Measurements from ENCODE around the gene TSEN2. TPM values are rescaled to one million over a fixed set of nuclear protein-coding genes. Genes with fewer than 3 reads are reported as not detected.

TSEN2 gene
- total and polyA plus RNA-seq, 2 of the 4 experiments (the other 2 are of a cell fraction) = 9.5 to 14.2 TPM

DNA sequence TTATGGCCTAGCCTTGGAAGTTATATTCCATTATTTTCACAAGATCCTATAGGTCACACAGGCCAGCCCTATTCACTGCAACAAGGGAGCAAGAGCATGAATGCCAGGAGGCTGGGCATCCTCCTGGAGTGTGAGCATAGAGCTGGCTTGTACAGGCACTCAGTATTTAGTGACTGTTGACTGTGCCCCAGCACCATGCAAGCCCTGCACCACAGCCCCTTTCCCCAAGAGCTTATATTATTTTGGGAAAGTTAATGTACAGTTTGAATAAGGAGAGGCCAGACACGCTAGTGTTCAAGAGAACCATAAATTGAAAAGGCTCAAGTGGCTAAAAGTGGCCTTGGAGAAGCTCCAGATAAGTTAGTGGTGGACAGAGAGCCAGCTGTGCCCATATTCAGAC, 32.3 kb upstream of the TSEN2 start:
- H2BK120ac ChIP-seq (ENCODE audit: low read depth, low read length) = no peak overlapping the region

More for the DNA sequence above, 32.3 kb upstream of the TSEN2 start:
- no peak overlapping the region for H2BK5ac ChIP-seq (ENCODE audit: low read depth, low read length, poor library complexity, severe bottlenecking)
- no TSS peak for BruUV-seq (replicated peaks)
- H3K4ac ChIP-seq (ENCODE audit: low read depth, low read length) = no peak overlapping the region
- no peak overlapping the region for H2AK5ac ChIP-seq (ENCODE audit: low read depth, low read length)
- H3K79me1 ChIP-seq (ENCODE audit: low read depth in 1 of 2, low read length in 2 of 2) = no peaks in the 10 kb centered on the region
- in situ Hi-C loops (cut with MboI; ENCODE audit: low sequenced_read_pairs) (no loop called here), dilution Hi-C loops (cut with HindIII; ENCODE audit: low sequenced_read_pairs, unreplicated experiment) (no loop called here), intact Hi-C loops (cut with micrococcal nuclease) (no loop called here)
- no peak overlapping the region for H3K14ac ChIP-seq (replicated peaks; ENCODE audit: low read depth, low read length)
- ChIA-PET POLR2A (ENCODE audit: unreplicated experiment) (no interaction called here), CTCF (no interaction called here)
- H3K4me3 ChIP-seq (ENCODE audit: insufficient read depth, low read depth, low read length) = no peak overlapping the region
- H3K4me1 ChIP-seq (ENCODE audit: control insufficient read depth, insufficient read depth, low read length) = peaks cover 4% of the 10 kb centered on the region; the same call in 1 of the 2 replicates
- no peaks in the 10 kb centered on the region for H3K36me3 ChIP-seq (ENCODE audit: control insufficient read depth, insufficient read depth, low read length)
- no peak for ATAC-seq (ENCODE audit: low read depth)
- no peak overlapping the region for H3K23ac ChIP-seq (ENCODE audit: low read depth, low read length)
- H2AK9ac ChIP-seq (replicated peaks; ENCODE audit: low read depth, low read length, poor library complexity) = no peak overlapping the region
- no peak overlapping the region for H2BK20ac ChIP-seq (ENCODE audit: low read depth, low read length)
- H3K9me3 ChIP-seq (ENCODE audit: control insufficient read depth, insufficient read depth, low read length) = peaks cover 5% of the 10 kb centered on the region; the same call in 1 of the 2 replicates
- no peak overlapping the region for H4K5ac ChIP-seq (ENCODE audit: low read depth, low read length)
- no peak overlapping the region for H3K56ac ChIP-seq (ENCODE audit: extremely low read depth, insufficient read depth, low read length)
- 67% methylated on average over 1 of the region's 1 CpG; no CpG with 5 or more reads in 1 of the 2 experiments for WGBS, 2 experiments (ENCODE audit: extremely low coverage in 2 of 2, insufficient read length in 1 of 2)
- peaks cover 3% of the 10 kb centered on the region; the same call in 1 of the 2 replicates for H3K9me1 ChIP-seq (ENCODE audit: insufficient read depth, low read length)
- H3K27me3 ChIP-seq (ENCODE audit: control insufficient read depth, insufficient read depth, low read length) = peaks cover 5% of the 10 kb centered on the region; the same call in 1 of the 2 replicates
- H3K27ac ChIP-seq (ENCODE audit: insufficient read depth, low read length) = no peak overlapping the region
- H3K18ac ChIP-seq (ENCODE audit: low read depth, low read length) = no peak overlapping the region
- H3K4me2 ChIP-seq (ENCODE audit: low read depth, low read length) = no peak overlapping the region
- TF ChIP-seq MXI1 (IDR thresholded peaks at IDR 0.05; ENCODE audit: borderline replicate concordance, low read depth, low read length) (no peak), RFX5 (IDR thresholded peaks at IDR 0.05; ENCODE audit: low read depth, low read length) (no peak), SMC3 (IDR thresholded peaks at IDR 0.05; ENCODE audit: low read depth, low read length) (no peak), CEBPB (IDR thresholded peaks at IDR 0.05; ENCODE audit: low read depth, low read length) (no peak), RCOR1 (IDR thresholded peaks at IDR 0.05; ENCODE audit: insufficient replicate concordance, low read length) (no peak), MAFK (IDR thresholded peaks at IDR 0.05; ENCODE audit: low read depth, low read length) (no peak), MAZ (IDR thresholded peaks at IDR 0.05; ENCODE audit: borderline replicate concordance, low read depth, low read length) (no peak), BHLHE40 (IDR thresholded peaks at IDR 0.05; ENCODE audit: low read depth, low read length) (no peak), FOS (IDR thresholded peaks at IDR 0.05; ENCODE audit: low read depth, low read length) (no peak), NFE2L2 (IDR thresholded peaks at IDR 0.05; ENCODE audit: low read depth, low read length) (no peak), POLR2A (IDR thresholded peaks at IDR 0.05; ENCODE audit: low read depth, low read length) (no peak), CHD1 (IDR thresholded peaks at IDR 0.05; ENCODE audit: low read depth, low read length) (no peak), RAD21 (IDR thresholded peaks at IDR 0.05; ENCODE audit: low read length) (no peak)
- TF ChIP-seq, protein P1, sequence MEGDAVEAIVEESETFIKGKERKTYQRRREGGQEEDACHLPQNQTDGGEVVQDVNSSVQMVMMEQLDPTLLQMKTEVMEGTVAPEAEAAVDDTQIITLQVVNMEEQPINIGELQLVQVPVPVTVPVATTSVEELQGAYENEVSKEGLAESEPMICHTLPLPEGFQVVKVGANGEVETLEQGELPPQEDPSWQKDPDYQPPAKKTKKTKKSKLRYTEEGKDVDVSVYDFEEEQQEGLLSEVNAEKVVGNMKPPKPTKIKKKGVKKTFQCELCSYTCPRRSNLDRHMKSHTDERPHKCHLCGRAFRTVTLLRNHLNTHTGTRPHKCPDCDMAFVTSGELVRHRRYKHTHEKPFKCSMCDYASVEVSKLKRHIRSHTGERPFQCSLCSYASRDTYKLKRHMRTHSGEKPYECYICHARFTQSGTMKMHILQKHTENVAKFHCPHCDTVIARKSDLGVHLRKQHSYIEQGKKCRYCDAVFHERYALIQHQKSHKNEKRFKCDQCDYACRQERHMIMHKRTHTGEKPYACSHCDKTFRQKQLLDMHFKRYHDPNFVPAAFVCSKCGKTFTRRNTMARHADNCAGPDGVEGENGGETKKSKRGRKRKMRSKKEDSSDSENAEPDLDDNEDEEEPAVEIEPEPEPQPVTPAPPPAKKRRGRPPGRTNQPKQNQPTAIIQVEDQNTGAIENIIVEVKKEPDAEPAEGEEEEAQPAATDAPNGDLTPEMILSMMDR (conservative IDR thresholded peaks at IDR 0.05; ENCODE audit: low read depth, low read length) = no peak
- TF ChIP-seq, protein P2, sequence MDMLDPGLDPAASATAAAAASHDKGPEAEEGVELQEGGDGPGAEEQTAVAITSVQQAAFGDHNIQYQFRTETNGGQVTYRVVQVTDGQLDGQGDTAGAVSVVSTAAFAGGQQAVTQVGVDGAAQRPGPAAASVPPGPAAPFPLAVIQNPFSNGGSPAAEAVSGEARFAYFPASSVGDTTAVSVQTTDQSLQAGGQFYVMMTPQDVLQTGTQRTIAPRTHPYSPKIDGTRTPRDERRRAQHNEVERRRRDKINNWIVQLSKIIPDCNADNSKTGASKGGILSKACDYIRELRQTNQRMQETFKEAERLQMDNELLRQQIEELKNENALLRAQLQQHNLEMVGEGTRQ (IDR thresholded peaks at IDR 0.05; ENCODE audit: low read depth, low read length) = no peak
- TF ChIP-seq, protein P3, sequence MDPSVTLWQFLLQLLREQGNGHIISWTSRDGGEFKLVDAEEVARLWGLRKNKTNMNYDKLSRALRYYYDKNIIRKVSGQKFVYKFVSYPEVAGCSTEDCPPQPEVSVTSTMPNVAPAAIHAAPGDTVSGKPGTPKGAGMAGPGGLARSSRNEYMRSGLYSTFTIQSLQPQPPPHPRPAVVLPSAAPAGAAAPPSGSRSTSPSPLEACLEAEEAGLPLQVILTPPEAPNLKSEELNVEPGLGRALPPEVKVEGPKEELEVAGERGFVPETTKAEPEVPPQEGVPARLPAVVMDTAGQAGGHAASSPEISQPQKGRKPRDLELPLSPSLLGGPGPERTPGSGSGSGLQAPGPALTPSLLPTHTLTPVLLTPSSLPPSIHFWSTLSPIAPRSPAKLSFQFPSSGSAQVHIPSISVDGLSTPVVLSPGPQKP (IDR thresholded peaks at IDR 0.05; ENCODE audit: borderline replicate concordance, low read depth, low read length) = no peak
- H3K9ac ChIP-seq (ENCODE audit: low read depth, low read length) = no peak overlapping the region
- DNase-seq = no peak
- H4K91ac ChIP-seq (ENCODE audit: insufficient read depth, low read depth, low read length) = no peak overlapping the region
- no peak overlapping the region for H4K8ac ChIP-seq (ENCODE audit: low read depth in 2 of 2, low read length in 2 of 2)
- H4K20me1 ChIP-seq (ENCODE audit: insufficient read depth, low read length) = no peaks in the 10 kb centered on the region
- H2AFZ ChIP-seq (replicated peaks; ENCODE audit: low read length, poor library complexity) = no peak overlapping the region
- no peak overlapping the region for H2BK15ac ChIP-seq (ENCODE audit: low read depth, low read length)

Data from IMR-90 (cell line).